OCI-LY7 (cell line): ENCODE measurements around the gene ZFHX3. TPM values are rescaled to one million over a fixed set of nuclear protein-coding genes. Genes with fewer than 3 reads are reported as not detected.

Experiments used
- BruUV-seq: library from RNA; stranded (reverse); fragments of 400-500 nt; replicated peaks from 2 replicates; lab custom pipeline; 2021; lab: Mats Ljungman, UMichigan
- CTCF ChIA-PET: fragments of 300-600 bp; sonication (Branson Sonifier 250); formaldehyde crosslinking; loops from one replicate; lab custom pipeline; 2022; ENCODE audit warnings: antibody characterized with exemption; ENCODE audit not compliant: unreplicated experiment; lab: Charles Lee
- POLR2A ChIA-PET: fragments of 300-600 bp; sonication (Branson Sonifier 250); formaldehyde crosslinking; loops from one replicate; lab custom pipeline; 2022; ENCODE audit warnings: antibody characterized with exemption; lab: Charles Lee
- DNase-seq: peaks from one replicate; pipeline ENCODE4 v3.0.0-alpha.2; 2015; ENCODE audit warnings: low spot score
- H2AFZ ChIP-seq: fragments of 200-600 bp; sonication (generic), shearing (Covaris generic); 2 replicates; pipeline ENCODE4 v1.6.1; 2014; ENCODE audit warnings: mild to moderate bottlenecking, antibody characterized with exemption, low read length, moderate library complexity
- H3K27ac ChIP-seq: fragments of 200-600 bp; sonication (generic); 2 replicates; pipeline ENCODE4 v1.5.1; 2014; ENCODE audit warnings: mixed run types, low read depth, mild to moderate bottlenecking, moderate library complexity, low read length, inconsistent platforms; ENCODE audit not compliant: poor library complexity, severe bottlenecking
- H3K36me3 ChIP-seq: fragments of 200-600 bp; sonication (generic); 2 replicates; pipeline ENCODE4 v1.6.1; 2014; ENCODE audit warnings: mild to moderate bottlenecking, antibody characterized with exemption, low read length, moderate library complexity, mixed read lengths; ENCODE audit not compliant: insufficient read depth
- H3K4me1 ChIP-seq: fragments of 200-600 bp; sonication (generic); 2 replicates; pipeline ENCODE4 v1.5.1; 2014; ENCODE audit warnings: mild to moderate bottlenecking, low read length; ENCODE audit not compliant: insufficient read depth, poor library complexity, severe bottlenecking
- H3K4me2 ChIP-seq: fragments of 200-600 bp; sonication (generic); 2 replicates; pipeline ENCODE4 v1.6.1; 2014; ENCODE audit warnings: mild to moderate bottlenecking, low read length
- H3K4me3 ChIP-seq: fragments of 200-600 bp; sonication (generic); 2 replicates; pipeline ENCODE4 v1.5.1; 2014; ENCODE audit warnings: mild to moderate bottlenecking, low read depth, low read length; ENCODE audit not compliant: poor library complexity, severe bottlenecking
- H3K79me2 ChIP-seq: fragments of 200-600 bp; sonication (generic); 2 replicates; pipeline ENCODE4 v1.6.1; 2016; ENCODE audit warnings: low read depth, mild to moderate bottlenecking, low read length, moderate library complexity, mixed read lengths; ENCODE audit not compliant: insufficient read depth
- H3K9me2 ChIP-seq: fragments of 200-600 bp; sonication (generic); 2 replicates; pipeline ENCODE4 v1.6.1; 2016; ENCODE audit warnings: mild to moderate bottlenecking, low read length, mixed read lengths; ENCODE audit not compliant: insufficient read depth
- H3K9me3 ChIP-seq: fragments of 200-600 bp; sonication (generic); 2 replicates; pipeline ENCODE4 v1.6.1; 2014; ENCODE audit warnings: mild to moderate bottlenecking, mixed run types, low read length, mixed read lengths
- H4K20me1 ChIP-seq: fragments of 200-600 bp; sonication (generic); 2 replicates; pipeline ENCODE4 v1.6.1; 2014; ENCODE audit warnings: mild to moderate bottlenecking, antibody characterized with exemption, low read length, moderate library complexity, mixed read lengths; ENCODE audit not compliant: insufficient read depth
- CTCF ChIP-seq: fragments of 200-600 bp; sonication (generic); conservative IDR thresholded peaks from 2 replicates; pipeline ENCODE4 v1.5.1; 2014; ENCODE audit warnings: mild to moderate bottlenecking, antibody characterized with exemption, low read length, moderate library complexity, mixed read lengths
- EZH2phosphoT487 ChIP-seq: fragments of 200-600 bp; sonication (generic); IDR thresholded peaks from 2 replicates; pipeline ENCODE4 v1.6.1; 2018; ENCODE audit warnings: low read depth, borderline replicate concordance, mild to moderate bottlenecking, mixed run types, antibody characterized with exemption, low read length, moderate library complexity, mixed read lengths
- intact Hi-C: fragments of 100-400 bp; cut with micrococcal nuclease; formaldehyde crosslinking; loops from one replicate; pipeline ENCODE4 v1.10.0; 2022; ENCODE audit not compliant: unreplicated experiment
- total RNA-seq, 2 experiments: library from RNA; depleted of rRNA in 1 of 2; stranded (reverse); fragments of >200 nt in 1 of 2; shearing (Covaris generic) in 1 of 2; gene quantifications; 2 replicates each; pipeline ENCODE4 v1.2.3, GENCODE V29; 2014 to 2022

Gene ZFHX3
- total RNA-seq, 2 experiments from 2014 or later: 1.3 to 6.2 TPM

GRCh38 chr16:72879846-72880245 lies 168.1 kb downstream of the ZFHX3 start:
- no peak for DNase-seq
- Histone ChIP-seq H3K79me2 (no peaks in the 10 kb centered on the region), H3K4me1 (no peaks in the 10 kb centered on the region), H4K20me1 (no peaks in the 10 kb centered on the region), H3K9me2 (no peaks in the 10 kb centered on the region), H3K9me3 (no peaks in the 10 kb centered on the region), H3K36me3 (no peaks in the 10 kb centered on the region), H2AFZ (no peak overlapping the region), H3K27ac (no peak overlapping the region), H3K4me3 (no peak overlapping the region), H3K4me2 (no peak overlapping the region)
- TF ChIP-seq EZH2phosphoT487 (no peak), CTCF (no peak)
- ChIA-PET CTCF (no interaction called here), POLR2A (no interaction called here)
- intact Hi-C loops: no loop called here
- no TSS peak for BruUV-seq

GRCh38 chr16:72878301-72879269 lies 169.3 kb downstream of the ZFHX3 start:
- Histone ChIP-seq H3K4me2 (no peak overlapping the region), H4K20me1 (no peaks in the 10 kb centered on the region), H3K9me2 (no peaks in the 10 kb centered on the region), H3K36me3 (no peaks in the 10 kb centered on the region), H3K4me3 (no peak overlapping the region), H3K4me1 (no peaks in the 10 kb centered on the region), H3K9me3 (no peaks in the 10 kb centered on the region), H2AFZ (no peak overlapping the region), H3K27ac (no peak overlapping the region), H3K79me2 (no peaks in the 10 kb centered on the region)
- intact Hi-C loops: no loop called here
- BruUV-seq: no TSS peak
- DNase-seq: no peak
- CTCF ChIA-PET: no interaction called here
- no peak for TF ChIP-seq CTCF
- no peak for TF ChIP-seq EZH2phosphoT487
- POLR2A ChIA-PET: no interaction called here
